Measurements from ENCODE around the gene FAM240A.
"Not testable (repeated sequence)": the region's sequence is repeated elsewhere in the genome, so short reads cannot be mapped to it uniquely, and the experiment has no call there.

Gene FAM240A

DNA sequence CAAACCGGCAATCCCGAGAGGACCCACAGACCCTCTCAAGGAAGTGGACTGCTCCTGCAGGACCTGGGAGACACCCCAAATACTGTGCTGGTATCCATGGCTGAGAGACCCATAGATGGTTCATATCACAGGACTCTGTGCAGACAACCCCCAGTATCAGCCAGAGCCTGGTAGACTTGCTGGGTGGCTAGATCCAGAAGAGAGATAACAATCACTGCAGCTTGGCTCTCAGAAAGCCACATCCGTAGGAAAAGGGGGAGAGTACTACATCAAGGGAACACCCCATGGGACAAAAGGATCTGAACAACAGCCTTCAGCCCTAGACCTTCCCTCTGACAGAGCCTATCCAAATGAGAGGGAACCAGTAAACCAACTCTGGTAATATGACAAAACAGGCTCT, 25.1 kb upstream of the FAM240A start:
- not testable (repeated sequence) for DNase-seq

DNA sequence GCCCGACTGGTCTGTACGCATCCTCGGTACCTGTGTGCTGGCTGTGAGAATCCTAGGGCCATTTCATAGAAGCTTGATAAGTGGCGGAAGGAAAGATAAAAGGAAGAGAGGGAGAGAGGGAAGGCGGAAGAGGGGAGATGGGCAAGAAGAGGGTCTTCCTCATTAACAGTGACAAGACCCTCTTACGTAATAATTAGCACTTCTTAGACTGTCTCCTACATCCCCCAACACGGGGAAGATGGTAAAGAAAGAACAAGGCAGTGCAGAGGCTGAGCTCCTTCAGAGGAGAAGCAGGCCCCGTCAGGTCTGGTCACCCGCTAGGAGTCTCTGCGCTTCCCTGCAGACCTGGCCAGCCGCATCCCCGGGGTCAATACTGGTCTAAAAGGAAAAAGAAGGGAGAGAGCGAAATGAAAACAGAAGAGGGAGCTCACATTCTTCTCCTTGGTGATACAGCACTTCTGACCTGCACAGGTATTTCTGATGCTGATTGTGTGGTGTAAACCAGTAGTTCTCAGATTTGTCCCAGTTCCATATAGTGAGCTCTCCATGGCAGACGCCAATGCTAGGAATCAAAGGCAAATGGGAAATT, 19.0 kb upstream of the FAM240A start:
- no peak for DNase-seq

DNA sequence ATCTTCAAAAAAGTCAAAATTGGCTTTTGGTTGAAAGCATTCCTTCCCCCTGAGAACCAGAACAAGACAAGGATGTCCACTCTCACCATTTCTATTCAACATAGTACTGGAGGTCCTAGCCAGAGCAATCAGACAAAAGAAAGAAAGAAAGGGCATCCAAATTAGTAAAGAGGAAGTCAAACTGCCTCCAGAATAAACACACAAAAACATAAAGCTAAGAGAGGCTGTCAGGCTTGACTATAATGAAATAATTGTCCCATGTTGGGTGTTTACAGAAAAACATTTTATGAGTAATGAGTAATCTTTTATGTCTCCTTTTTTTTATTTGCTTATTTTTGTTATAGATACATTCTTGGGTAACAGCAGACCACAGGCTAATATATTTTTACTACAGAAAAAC, 18.3 kb upstream of the FAM240A start:
- no peak for DNase-seq

DNA sequence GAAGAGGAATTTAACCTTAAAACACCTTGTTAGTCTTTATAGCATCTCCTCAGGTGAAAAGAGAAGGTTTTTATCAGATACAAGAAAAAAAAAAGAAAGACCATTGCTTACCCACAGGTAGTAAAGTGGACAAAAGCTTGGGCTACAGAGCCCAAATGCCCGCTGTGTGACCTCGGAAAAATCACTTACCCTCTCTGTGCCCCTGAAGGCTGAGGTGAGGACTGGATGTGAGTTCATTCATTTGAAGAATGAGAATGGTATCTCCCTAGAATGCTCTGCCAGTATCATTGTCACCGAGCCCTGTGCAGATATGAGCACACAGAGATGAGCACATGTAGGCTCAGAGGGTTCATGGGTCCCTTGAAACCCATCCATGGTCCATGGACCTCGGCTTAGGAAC, 17.6 kb upstream of the FAM240A start:
- DNase-seq = no peak

DNA sequence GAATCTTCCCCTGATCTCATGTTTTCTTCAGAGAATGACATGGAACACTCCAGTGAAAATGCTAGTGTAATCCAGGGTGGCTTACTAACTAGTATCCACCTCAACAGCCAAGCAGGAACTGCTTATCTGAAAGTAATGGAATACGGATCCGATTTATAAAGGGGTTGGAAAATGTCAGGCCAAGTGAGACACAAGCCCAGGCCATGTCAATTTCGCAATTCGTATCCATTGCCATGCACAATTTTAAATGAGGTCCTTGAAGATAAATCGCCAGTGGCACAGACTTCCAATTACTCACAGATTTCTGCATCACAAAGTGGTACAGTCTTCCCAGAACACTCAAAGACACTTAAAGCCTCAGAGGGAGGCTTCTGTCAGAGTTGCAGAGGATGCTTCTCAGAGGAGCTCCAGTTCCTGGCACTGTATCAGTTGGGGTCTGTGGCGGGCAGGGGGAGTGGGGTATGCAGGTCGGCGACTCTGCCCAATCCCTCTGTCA, 16.5 kb upstream of the FAM240A start:
- no peak for DNase-seq

DNA sequence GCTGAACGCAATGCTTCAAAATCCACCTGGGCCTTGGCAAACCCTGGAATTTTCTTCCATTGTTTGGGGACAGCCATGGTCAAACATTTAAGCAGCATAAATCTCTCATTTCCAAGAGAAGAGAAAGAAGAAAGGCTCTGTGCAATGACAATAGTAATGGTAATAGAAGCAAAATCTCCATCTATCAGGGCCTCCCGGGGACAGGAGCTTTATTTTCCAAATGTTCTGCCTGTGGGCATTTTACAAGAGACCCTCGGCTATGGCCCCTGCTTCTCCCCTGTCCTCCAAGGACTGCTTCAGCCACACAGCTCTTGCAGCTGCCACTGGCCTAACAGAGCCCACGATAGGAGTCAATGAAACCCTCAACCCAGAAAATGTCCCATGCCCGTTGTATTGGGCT, 12.7 kb upstream of the FAM240A start:
- DNase-seq = no peak

DNA sequence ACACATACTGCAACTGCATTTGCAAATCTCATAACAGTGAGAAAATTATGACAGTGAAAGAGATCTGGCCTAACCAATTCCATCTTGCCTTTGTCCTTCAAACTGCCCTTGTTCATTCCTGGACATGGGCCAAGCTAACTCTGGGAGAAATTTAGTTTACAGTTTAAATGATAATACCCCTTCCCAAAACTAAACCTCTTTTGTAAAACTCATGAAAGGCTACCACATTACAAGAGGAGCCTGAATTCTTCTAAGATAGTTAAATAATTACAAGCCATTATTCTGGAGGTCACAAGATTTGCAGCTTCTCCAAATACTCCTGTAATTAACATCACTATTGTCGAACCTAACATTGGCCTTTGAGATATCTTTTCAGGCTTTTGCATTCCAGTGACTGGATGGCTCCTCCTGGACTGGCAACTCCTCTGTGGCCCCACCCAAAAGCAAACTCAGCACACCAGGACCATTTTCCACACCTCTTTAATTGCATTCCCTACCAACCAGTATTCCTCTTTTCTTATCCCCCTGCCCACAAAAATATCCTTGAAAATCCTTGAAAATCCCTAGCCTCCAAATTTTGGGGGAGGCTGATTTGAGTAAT, 8.8 kb upstream of the FAM240A start:
- no peak for DNase-seq

DNA sequence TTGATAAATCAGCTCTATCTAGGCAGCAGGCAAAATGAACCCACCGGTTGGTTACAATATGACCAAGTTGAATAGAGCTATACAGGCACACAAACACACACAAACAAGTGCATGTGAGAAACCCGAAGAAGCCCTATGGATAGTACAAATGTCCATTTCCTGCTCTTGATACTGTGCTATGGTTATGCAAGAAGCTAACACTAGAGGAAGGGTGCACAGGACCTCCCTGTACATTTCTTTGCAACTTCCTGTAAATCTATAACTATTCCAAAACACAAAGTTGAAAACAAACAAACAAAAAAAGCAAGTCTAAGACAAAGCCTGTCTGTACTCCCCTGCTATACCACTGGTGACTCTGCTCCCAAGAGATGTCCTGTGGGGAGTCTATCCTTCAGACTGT, 8.2 kb upstream of the FAM240A start:
- peak in 1 of 2 donors; percentile 10 for DNase-seq

DNA sequence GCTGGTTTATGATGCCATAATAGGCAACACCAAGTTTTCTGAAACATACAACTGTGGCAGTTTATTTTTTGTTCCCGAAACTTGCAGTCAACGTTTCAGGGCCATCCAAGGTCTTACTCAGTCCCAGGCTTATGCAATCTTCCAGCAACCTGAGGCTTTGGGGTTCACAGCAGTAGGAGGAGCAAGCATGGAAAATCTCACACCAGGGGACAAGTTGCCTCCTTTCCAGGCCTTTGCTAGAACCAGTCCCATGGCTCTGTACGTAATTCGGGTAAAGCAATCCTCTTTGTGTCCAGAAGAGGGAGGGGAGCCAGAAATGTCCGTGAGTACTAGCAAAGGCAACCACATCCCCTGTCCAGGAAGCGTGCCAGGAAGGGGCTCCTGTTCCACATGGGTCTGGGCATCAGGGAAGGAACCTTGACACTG, 4.7 kb upstream of the FAM240A start:
- DNase-seq = no peak

DNA sequence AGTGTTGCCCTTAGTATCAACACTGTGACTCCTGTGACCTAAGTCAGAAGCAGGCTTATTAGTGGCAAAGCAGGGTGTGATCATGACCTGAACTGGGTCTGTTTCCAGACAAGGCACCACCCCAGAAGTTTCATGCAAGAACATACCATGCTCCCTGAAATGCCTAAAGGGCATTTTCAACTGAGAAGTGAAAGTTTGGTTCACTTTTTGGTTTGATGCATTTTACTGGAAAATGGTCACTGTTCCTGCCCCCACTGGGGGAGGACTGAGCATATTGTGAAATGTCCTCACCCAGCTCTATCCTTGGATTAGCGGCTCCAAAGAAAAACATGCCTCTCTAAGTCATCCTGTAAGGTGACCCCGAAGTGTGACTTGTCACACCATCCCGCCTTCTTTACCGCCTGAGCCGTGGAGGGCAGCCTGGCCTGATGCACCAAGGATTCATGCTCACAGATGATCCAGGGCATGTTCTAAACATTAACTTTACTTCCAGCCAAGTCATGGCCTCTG, 3.1 kb upstream of the FAM240A start:
- no peak for DNase-seq

DNA sequence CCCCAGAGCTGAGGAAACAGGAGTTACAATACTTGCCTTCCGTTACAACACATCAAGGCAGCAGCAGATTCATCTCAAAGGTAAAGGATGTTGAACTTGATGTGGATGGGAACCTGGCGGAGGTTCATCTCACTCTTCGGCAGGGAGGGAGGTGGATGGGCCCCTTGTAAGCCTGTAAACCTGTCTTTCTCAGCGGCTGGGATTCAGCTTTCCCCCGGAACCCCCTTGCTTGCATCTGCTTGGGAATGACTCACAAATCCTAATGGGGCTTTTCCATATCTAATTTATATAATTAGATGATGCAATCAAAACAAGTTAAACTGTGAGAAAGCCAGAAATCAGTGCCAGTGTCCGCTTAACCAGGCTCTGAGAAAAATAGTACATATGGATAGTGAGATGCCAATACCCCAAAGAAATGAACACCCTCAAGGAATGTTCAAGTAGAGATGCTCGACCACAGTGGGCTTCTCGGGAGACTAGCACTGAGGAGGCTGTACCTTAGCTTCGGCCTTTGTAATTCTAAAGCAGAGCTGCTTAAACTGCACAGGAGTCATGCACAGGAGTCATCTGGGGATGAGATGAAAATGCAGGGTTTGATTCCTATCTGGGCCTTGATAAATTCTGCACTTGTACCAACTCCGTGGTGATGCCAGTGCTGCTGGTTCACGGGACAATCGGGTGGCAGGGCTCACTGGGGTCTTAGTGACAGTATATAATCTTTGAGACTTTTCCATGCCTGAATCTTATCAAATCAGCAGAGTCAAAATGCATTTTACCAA, 2.2 kb upstream of the FAM240A start:
- DNase-seq = no peak

DNA sequence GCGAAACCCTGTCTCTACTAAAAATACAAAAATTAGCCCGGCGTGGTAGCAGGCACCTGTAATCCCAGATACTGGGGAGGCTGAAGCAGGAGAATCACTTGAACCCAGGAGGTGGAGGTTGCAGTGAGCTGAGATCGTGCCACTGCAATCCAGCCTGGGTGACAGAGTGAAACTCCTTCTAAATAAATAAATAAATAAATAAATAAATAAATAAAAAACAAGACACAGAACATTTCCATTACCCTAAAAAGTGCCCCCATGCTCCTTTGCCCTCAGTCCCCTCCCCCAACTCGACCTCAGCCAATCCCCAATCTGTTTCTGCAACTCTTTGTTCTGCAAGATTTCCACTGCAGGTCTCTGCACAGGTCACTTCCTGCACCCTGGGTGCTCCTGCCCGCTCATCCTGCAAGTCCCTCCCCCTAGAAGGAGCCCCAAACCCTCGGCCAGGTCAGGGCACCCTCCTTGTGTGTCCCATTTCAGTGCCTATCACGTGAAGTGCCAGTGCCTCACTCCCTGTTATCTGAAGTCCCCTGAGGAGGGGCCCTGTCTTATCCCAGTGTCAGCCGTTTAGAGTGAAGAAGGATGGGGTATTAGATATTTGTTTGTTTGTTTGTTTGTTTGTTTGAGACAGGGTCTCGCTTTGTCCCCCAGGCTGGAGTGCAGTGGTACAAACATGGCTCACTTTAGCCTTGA, 1.1 kb downstream of the FAM240A start:
- no peak for DNase-seq

DNA sequence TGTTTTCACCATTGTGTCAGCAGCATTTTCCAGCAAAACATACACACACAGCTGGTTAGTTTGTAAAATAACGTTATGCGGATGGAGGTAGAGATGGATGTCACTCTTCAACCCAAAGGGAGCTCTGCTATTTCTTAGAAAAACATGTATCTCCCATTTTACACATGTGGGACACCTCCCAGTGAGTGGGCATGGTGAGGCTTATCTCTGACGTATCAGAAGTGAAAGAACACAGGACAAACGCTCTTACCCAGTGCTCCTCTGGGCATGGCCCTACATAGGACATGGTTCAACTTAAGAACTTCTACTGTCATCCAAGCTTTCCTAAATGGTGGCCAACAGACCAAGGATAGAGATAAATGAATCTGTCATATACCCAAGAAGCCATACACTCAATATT, 2.1 kb downstream of the FAM240A start:
- DNase-seq = no peak

DNA sequence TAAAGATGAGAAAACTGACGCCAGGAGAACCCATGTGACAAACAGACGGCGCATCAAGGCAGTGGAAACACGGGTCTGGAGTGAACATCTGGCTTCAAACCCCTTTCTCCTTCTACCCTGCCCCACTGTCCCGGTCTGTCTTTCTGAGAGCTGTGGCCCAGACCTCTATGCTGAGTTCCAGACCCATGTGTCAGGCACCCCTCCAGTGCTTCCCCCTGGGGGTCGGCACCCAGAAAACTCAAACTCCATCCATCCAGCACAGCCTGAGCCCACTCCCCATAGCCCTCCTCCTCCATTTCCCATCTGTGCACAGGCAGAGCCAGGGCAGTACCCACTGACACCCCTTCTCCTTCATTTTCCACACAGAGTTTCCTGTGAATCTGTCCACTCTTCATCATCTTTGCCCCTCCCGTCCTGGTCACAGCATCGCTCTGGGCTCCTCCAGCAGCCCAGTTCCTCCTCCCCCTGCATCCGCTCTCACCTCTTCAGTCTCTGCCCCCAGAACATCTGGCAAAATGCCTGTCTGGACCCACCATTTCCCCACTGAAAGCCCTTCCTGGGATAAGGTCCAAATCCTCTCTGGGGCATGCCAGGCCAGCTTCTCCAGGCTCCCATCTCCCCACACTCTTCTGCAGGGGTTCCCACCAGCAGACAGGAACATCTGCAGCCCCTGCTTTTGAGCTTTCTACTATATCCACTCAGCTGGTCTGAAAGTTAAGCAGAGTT, 2.9 kb downstream of the FAM240A start:
- no peak for DNase-seq

DNA sequence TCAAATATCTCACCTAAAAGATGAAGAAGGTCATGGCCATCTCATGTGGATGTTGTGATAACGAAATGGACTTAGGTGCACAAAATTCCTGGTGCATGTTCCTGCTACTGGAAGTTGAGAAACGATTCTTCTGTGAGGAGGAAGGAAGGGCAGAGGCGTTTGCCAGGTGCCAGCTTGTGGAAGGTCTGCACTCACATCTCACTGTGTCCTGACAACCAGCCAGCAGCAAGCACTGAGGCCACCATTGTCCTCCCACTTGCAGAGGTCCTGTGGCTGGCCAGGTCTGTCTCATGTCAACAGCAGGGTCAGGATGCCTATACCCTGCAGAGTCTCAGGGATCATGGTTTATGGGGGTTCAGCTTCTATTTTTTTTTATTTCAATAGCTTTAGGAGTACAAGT, 3.7 kb downstream of the FAM240A start:
- DNase-seq = no peak

DNA sequence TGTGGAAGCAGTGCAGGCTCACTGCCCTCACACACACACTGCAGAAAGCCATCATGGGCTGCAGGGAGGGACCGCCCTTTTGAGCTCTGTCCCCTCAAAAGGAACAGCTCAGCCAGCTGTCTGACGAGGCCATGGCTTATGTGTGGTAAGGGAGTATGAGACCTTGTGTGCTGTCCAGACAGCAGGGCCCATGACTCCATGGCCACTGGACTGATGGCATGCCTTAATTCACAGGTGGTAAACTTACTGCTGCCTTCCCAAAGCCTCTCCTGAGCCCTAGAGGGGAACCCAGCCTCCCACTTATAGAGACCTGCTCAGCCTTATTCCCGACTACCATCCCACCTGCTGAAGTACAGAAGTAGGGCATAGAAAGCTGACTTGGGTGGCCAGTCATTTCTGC, 5.6 kb downstream of the FAM240A start:
- no peak for DNase-seq

DNA sequence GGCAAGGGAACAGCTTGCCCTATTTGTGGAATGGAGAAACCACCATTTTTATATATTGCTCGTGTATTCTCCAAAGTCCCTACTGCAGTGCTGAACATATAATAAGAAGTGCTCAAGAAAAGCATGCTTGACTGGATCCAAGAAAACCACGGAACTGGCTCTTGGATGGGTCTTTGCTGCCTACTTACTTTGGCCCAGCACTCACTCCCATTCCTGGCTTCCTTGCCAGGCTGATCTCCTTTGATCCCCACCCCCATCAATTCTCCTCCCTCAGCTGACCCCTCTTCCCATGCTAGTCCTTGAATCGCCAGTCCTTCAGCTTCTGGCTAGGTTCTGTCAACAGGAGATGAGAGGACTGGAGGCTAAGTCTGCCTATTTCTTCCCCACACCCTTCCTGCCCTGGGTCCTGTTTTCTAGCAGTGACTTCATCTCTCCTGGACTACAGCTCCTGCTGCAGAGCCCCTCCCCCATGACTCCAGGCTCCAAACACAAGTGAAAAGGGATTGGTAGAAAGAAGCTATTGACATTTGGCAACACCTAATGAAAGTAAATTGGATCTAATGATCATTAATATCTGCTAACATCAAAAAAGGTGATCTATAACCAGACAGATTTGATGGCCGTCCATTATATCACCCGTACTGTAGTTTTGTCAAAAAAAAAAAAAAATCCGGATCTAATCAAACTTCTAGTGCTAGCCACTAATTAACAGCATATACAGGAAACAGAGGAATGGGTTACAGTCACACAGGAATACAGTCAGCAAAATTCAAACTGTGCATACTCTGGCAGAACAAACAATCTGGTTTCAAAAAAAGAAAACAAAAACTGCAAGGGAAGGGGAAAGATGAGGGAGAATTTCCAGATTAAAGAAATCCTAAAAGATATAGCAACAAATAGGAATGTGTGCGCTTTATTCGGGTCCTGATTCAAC, 7.8 kb downstream of the FAM240A start:
- DNase-seq = no peak

DNA sequence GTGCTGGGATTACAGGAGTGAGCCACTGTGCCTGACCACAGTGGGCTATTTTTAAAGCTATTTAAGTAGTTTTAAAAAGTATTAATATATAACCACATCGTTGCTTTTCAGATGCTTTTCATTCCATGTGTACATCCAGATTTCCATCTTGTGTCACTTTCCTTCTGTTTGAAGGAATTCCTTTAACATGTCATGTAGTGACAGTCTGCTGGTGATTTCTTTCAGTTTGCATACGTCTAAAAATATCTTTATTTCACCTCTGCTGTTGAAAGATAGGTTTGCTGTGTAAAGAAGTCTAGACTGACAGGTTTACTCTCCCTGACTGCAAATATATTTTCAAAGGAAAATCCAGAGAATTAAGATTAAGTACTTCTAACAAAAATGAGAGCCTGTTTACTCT, 12.2 kb downstream of the FAM240A start:
- no peak for DNase-seq

DNA sequence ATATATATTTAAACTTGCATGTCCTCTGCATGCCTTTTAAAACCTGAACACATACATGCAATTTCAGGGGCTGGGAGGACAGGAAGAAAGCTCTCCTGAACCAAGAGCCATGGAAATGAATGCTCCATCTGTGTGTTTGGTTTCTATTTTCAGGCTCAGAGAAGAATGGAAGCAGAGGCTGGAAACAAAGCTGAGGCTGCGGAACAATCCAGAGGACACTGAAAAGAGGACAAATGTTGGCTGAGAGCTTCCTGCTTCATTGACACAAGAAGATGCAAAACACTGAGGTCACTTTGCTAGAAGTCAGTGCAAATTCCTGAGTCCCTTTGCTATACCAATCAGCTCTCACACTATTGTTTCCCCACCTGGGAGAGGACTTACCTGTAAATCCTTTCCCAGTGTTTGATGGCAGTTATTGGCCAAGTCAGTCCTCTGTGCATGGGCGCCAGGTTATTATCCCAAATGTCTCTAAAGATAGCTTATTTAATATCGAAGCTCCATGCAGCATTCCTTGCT, 12.7 kb downstream of the FAM240A start:
- DNase-seq = no peak

DNA sequence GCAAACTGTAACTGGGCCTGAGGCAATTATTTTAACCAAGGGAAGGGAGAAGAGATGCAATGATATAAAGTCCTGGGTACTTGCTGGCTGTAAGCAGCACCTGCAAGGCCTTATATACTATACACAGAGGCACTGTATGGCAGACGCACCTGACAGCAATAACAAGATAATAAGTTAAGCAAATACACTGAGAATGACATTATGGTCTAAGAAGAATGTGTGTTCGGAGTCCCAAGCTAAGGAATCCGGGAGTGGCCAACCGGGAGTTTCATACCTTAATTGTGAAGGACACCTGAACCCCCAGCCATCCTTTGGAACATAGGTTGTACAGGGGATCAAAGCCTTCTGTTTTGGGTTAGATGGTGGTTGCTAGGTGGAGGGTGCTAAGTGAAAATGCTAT, 13.7 kb downstream of the FAM240A start:
- DNase-seq = no peak

DNA sequence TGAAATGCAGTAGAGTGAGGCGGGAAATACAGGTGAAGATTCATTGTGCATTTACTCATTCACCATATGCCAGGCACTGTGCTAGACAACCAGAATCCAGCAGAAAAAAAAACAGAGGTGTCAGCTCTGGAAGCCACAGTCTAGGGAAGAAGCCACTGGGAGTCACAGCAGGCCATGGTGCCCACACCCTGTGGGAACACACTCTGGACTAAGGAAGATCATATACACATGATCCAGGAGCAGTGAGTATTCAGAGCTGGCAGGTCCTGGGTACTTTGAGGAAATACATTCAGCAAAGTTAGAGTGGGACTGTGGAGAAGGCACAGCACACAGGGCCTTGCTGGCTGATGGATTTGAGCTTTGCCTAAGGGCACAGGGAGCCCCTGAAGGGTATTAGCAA, 14.8 kb downstream of the FAM240A start:
- no peak for DNase-seq
